GM11168 (cell line): ENCODE measurements around the gene EML4.

Experiments used
- in situ Hi-C: fragments of 300-500 bp; cut with MboI; formaldehyde crosslinking; loops from one replicate; pipeline ENCODE4 v1.12.0; 2022; ENCODE audit warnings: low sequenced_read_pairs; ENCODE audit not compliant: unreplicated experiment

Gene EML4

GRCh38 chr2:42289222-42289621 lies 120.1 kb downstream of the EML4 start:
- in situ Hi-C loops, result no loop called here

- in situ Hi-C loops, result no loop called here
Observed at GRCh38 chr2:42290005-42290404, 120.9 kb downstream of the EML4 start.

- in situ Hi-C loops, result no loop called here
Observed at GRCh38 chr2:42293019-42293418, 123.9 kb downstream of the EML4 start.

GRCh38 chr2:42296226-42296625 lies 127.1 kb downstream of the EML4 start:
- in situ Hi-C loops, result no loop called here

- in situ Hi-C loops, result no loop called here
Observed at GRCh38 chr2:42297322-42297936, 128.3 kb downstream of the EML4 start.

- in situ Hi-C loops, result no loop called here
Observed at GRCh38 chr2:42298132-42298531, 129.0 kb downstream of the EML4 start.

GRCh38 chr2:42298996-42299754 lies 130.0 kb downstream of the EML4 start:
- in situ Hi-C loops, result no loop called here

- in situ Hi-C loops, result no loop called here
Observed at GRCh38 chr2:42300527-42300926, 131.4 kb downstream of the EML4 start.

GRCh38 chr2:42303252-42303651 lies 134.1 kb downstream of the EML4 start:
- in situ Hi-C loops, result no loop called here

- in situ Hi-C loops, result no loop called here
Observed at GRCh38 chr2:42304059-42304713, 135.0 kb downstream of the EML4 start.

- in situ Hi-C loops, result no loop called here
Observed at GRCh38 chr2:42307180-42307579, 138.0 kb downstream of the EML4 start.

GRCh38 chr2:42309366-42309765 lies 140.2 kb downstream of the EML4 start:
- in situ Hi-C loops, result no loop called here

GRCh38 chr2:42310007-42310515 lies 140.9 kb downstream of the EML4 start:
- in situ Hi-C loops, result no loop called here

GRCh38 chr2:42312106-42312505 lies 143.0 kb downstream of the EML4 start:
- in situ Hi-C loops, result no loop called here

GRCh38 chr2:42314892-42315468 lies 145.8 kb downstream of the EML4 start:
- in situ Hi-C loops, result no loop called here

GRCh38 chr2:42315844-42316470 lies 146.8 kb downstream of the EML4 start:
- in situ Hi-C loops, result no loop called here

- in situ Hi-C loops, result no loop called here
Observed at GRCh38 chr2:42316910-42317309, 147.8 kb downstream of the EML4 start.

- in situ Hi-C loops, result no loop called here
Observed at GRCh38 chr2:42317486-42317885, 148.3 kb downstream of the EML4 start.

- in situ Hi-C loops, result no loop called here
Observed at GRCh38 chr2:42317945-42318344, 148.8 kb downstream of the EML4 start.

GRCh38 chr2:42319265-42319664 lies 150.1 kb downstream of the EML4 start:
- in situ Hi-C loops, result no loop called here
